Measurements from ENCODE around the gene RNF8. TPM values are rescaled to one million over a fixed set of nuclear protein-coding genes. Genes with fewer than 3 reads are reported as not detected.
"Not testable (repeated sequence)": the region's sequence is repeated elsewhere in the genome, so short reads cannot be mapped to it uniquely, and the experiment has no call there.

Gene RNF8
- total RNA-seq, 4 donors from 2014 or later: 2.2 to 12.9 (median 9.0) TPM

GRCh38 chr6:37399795-37400490, 46.2 kb downstream of the RNF8 start:
- Histone ChIP-seq H3K27me3 (no peaks in the 10 kb centered on the region), H3K27ac (no peak overlapping the region), H3K9me3 (no peaks in the 10 kb centered on the region), H3K4me1 (no peaks in the 10 kb centered on the region), H3K4me3 (no peak overlapping the region), H3K36me3 (no peaks in the 10 kb centered on the region)
- 47 to 64% methylated on average over 3 to 4 of the region's 4 CpGs for WGBS, 2 donors (ENCODE audit: low coverage in 1 of 2)
- DNase-seq: no peak
- intact Hi-C loops (cut with DNase I; ENCODE audit: low total_unique reads) (no loop called here), in situ Hi-C loops (cut with MboI; ENCODE audit: low pct_ligation_motif_present in 1 of 4, low pct_unique_long_range_greater_than_20kb in 1 of 4, low sequenced_read_pairs in 3 of 4) (no loop called here)
- TF ChIP-seq CTCF (IDR thresholded peaks at IDR 0.05) (no peak), EP300 (IDR thresholded peaks at IDR 0.05; ENCODE audit: low read depth) (no peak)

- H3K9me3 ChIP-seq; H3K36me3 ChIP-seq; DNase-seq; H3K4me3 ChIP-seq; in situ Hi-C loops (cut with MboI; ENCODE audit: low pct_ligation_motif_present in 1 of 4, low pct_unique_long_range_greater_than_20kb in 1 of 4, low sequenced_read_pairs in 3 of 4); H3K27me3 ChIP-seq; H3K4me1 ChIP-seq; intact Hi-C loops (cut with DNase I; ENCODE audit: low total_unique reads); H3K27ac ChIP-seq: not testable (repeated sequence)
Observed at GRCh38 chr6:37401658-37402057, 47.9 kb downstream of the RNF8 start.

GRCh38 chr6:37406726-37407341, 53.1 kb downstream of the RNF8 start:
- intact Hi-C loops (cut with DNase I; ENCODE audit: low total_unique reads) (no loop called here), in situ Hi-C loops (cut with MboI; ENCODE audit: low pct_ligation_motif_present in 1 of 4, low pct_unique_long_range_greater_than_20kb in 1 of 4, low sequenced_read_pairs in 3 of 4) (no loop called here)
- Histone ChIP-seq H3K27me3 (no peaks in the 10 kb centered on the region), H3K9me3 (no peaks in the 10 kb centered on the region), H3K36me3 (no peaks in the 10 kb centered on the region), H3K27ac (no peak overlapping the region), H3K4me3 (no peak overlapping the region), H3K4me1 (no peaks in the 10 kb centered on the region)
- no peak for DNase-seq
- TF ChIP-seq POLR2AphosphoS5 (IDR thresholded peaks at IDR 0.05) (no peak), EP300 (IDR thresholded peaks at IDR 0.05; ENCODE audit: low read depth) (no peak), CTCF (IDR thresholded peaks at IDR 0.05) (no peak), POLR2A (IDR thresholded peaks at IDR 0.05) (no peak)
- 57 to 71% methylated on average over 3 of the region's 3 CpGs for WGBS, 2 donors (ENCODE audit: low coverage in 1 of 2)

- H3K36me3 ChIP-seq: no peaks in the 10 kb centered on the region
- TF ChIP-seq POLR2A (IDR thresholded peaks at IDR 0.05) (no peak), EP300 (IDR thresholded peaks at IDR 0.05; ENCODE audit: low read depth) (no peak), POLR2AphosphoS5 (IDR thresholded peaks at IDR 0.05) (no peak), CTCF (IDR thresholded peaks at IDR 0.05) (no peak)
- no peaks in the 10 kb centered on the region for H3K4me1 ChIP-seq
- no peak overlapping the region for H3K27ac ChIP-seq
- intact Hi-C loops (cut with DNase I; ENCODE audit: low total_unique reads) (no loop called here), in situ Hi-C loops (cut with MboI; ENCODE audit: low pct_ligation_motif_present in 1 of 4, low pct_unique_long_range_greater_than_20kb in 1 of 4, low sequenced_read_pairs in 3 of 4) (no loop called here)
- no peaks in the 10 kb centered on the region for H3K9me3 ChIP-seq
- no peaks in the 10 kb centered on the region for H3K27me3 ChIP-seq
- WGBS, 2 donors (ENCODE audit: low coverage in 1 of 2): 68 to 74% methylated on average over 5 of the region's 5 CpGs
- no peak overlapping the region for H3K4me3 ChIP-seq
- no peak for DNase-seq
Observed at GRCh38 chr6:37407948-37408347, 54.2 kb downstream of the RNF8 start.

GRCh38 chr6:37409501-37409900, 55.7 kb downstream of the RNF8 start:
- Histone ChIP-seq H3K36me3 (no peaks in the 10 kb centered on the region), H3K27ac (no peak overlapping the region), H3K27me3 (no peaks in the 10 kb centered on the region), H3K4me3 (no peak overlapping the region), H3K4me1 (no peaks in the 10 kb centered on the region), H3K9me3 (no peaks in the 10 kb centered on the region)
- intact Hi-C loops (cut with DNase I; ENCODE audit: low total_unique reads) (no loop called here), in situ Hi-C loops (cut with MboI; ENCODE audit: low pct_ligation_motif_present in 1 of 4, low pct_unique_long_range_greater_than_20kb in 1 of 4, low sequenced_read_pairs in 3 of 4) (no loop called here)
- no peak for DNase-seq
- WGBS, 2 donors (ENCODE audit: low coverage in 1 of 2): 78 to 97% methylated on average over 1 of the region's 1 CpG
- no peak for TF ChIP-seq EP300 (IDR thresholded peaks at IDR 0.05; ENCODE audit: low read depth)

All from transverse colon (tissue), 4 donors.